Anterior cingulate cortex (tissue), 58 donors: ENCODE results near the gene CD40.
"Not testable (repeated sequence)": the region's sequence is repeated elsewhere in the genome, so short reads cannot be mapped to it uniquely, and the experiment has no call there.

Experiments
- DNase-seq, 58 donors: peaks; one replicate each; lab custom pipeline; 2025; lab: John Stamatoyannopoulos, UW

The CD40 gene

DNA sequence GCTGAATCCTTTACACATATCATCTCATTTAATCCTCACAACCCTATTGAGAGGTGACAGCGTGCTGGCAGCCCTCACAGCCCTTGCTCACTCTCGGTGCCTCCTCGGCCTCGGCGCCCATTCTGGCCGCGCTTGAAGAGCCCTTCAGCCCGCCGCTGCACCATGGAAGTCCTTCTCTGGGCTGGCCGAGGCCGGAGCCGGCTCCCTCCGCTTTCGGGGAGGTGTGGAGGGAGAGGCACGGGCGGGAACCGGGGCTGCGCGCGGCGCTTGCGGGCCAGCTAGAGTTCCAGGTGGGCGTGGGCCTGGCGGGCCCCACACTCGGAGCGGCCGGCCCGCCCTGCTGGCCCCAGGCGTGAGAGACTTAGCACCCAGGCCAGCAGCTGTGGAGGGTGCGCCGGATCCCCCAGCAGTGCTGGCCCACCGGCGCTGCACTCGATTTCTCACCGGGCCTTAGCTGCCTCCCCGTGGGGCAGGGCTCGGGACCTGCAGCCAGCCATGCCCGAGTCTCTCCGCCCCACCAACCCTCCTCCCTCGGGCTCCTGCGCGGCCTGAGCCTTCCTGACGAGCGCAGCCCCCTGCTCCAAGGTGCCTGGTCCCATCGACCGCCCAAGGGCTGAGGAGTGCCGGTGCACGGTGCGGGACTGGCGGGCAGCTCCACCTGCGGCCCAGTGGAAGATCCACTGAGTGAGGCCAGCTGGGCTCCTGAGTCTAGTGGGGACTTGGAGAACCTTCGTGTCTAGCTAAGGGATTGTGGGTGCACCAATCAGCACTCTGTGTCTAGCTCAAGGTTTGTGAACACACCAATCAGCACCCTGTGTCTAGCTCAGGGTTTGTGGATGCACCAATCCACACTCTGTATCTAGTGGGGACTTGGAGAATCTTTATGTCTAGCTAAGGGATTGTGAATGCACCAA is 26.2 kb upstream of the CD40 start:
- not testable (repeated sequence) for DNase-seq

DNA sequence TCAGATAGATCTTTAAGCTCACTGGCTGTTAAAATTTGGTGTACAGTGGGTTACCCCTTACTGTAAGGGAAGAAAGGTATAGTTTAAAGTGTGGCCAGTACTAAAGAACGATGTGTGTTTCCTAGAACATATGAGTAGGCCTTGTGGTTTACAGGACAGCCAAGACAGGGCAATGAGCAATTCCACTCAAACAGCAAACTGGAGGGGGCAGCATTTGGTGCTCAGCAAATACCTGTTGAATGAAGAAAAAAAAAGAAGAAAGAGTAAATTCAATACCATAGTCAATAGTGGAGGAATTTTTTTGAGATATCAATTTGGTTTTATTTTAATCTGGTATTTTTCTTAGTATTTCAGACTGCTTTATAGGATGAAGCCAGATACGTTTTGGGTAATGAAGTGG is 24.6 kb upstream of the CD40 start:
- no peak for DNase-seq

DNA sequence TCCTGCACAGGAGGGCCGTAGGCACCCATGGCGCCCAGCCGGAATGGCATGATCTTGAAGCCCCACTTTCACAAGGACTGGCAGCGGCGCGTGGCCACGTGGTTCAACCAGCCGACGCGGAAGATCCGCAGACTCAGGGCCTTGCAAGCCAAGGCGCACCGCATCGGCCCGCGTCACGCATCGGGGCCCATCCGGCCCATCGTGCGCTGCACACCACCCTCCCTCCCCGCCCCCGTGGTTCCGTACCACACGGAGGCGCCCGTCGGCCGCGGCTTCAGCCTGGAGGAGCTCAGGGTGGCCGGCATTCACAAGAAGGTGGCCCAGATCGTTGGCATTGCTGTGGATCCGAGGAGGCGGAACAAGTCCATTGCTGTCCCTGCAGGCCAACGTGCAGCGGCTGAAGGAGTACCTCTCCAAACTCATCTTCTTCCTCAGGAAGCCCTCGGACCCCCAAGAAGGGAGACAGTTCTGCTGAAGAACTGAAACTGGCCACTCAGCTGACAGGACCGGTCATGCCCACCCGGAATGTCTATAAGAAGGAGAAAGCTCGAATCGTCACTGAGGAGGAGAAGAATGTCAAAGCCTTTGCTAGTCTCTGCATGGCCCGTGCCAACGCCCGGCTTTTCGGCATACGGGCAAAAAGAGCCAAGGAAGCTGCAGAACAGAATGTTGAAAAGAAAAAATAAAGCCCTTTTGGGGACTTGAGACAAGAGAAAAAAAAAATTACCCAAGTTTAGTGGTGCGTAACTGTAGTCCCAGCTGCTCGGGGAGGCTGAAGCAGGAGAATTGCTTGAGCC is 18.4 kb upstream of the CD40 start:
- DNase-seq = peak in 4 of 58 donors; percentile 4 to 10 (median 6)

DNA sequence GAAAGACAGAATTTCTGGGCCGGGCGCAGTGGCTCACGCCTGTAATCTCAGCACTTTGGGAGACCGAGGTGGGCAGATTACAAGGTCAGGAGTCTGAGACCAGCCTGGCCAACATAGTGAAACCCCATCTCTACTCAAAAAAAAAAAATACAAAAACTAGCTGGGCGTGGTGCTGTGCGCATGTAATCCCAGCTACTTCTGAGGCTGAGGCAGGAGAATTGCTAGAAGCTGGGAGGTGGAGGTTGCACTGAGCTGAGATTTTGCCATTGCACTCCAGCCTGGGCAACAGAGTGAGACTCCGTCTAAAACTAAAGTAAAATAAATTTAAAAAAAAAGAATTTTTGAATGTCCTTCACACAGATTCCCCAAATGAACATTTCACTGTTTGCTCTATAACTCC is 17.7 kb upstream of the CD40 start:
- not testable (repeated sequence) for DNase-seq

DNA sequence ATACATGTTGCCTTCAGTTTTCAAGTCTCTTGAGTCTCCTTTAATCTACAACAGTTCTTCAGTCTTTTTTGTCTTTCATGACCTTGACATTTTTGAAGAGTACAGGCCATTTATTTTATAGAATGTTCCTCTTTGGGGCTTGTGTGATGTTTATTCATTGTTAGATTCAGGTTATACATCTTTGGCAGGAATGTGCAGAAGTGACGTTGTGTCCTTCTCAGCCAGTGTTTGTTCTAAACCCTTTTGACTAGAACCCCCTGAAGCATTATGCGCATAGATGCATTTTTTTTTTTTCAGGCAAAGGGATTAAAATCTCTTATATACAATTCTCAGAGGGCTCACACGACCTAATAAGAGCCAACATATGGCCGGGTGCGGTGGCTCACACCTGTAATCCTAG is 17.1 kb upstream of the CD40 start:
- DNase-seq = no peak

DNA sequence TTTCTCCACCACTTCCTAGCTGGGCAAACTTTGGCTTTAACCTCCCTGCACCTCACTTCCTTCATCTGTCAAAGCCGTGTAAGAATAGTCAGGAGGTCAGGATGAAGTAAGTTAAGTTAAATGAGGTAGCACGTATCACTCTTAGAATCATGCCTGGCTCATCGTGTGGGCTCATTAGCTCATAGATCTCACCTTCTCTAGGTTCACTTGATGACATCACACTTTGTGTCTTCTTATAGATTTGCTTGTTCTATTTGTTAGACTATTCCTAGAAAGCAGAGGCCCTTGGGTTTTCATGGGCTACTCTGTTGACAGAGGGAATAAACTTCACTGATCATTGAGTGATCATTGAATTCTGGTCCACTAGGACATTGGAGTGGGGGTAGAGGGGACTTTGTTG is 16.2 kb upstream of the CD40 start:
- DNase-seq = no peak

DNA sequence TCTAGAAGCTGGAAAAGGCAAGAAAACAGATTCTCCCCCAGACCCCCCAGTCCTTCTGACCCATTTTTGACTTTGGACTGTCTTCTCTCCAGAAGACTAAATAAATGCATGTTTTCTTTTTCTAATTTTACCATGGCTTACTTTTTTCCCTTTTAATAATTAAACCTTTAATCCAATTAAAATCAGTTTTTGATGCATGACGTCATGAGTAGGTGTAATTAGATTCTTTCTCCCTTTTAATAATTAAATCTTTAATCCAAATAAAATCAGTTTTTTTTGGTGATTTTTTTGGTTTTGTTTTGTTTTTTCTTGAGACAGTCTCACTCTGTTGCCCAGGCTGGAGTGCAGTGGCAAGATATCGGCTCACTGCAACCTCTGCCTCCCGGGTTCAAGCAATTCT is 15.2 kb upstream of the CD40 start:
- DNase-seq = no peak

DNA sequence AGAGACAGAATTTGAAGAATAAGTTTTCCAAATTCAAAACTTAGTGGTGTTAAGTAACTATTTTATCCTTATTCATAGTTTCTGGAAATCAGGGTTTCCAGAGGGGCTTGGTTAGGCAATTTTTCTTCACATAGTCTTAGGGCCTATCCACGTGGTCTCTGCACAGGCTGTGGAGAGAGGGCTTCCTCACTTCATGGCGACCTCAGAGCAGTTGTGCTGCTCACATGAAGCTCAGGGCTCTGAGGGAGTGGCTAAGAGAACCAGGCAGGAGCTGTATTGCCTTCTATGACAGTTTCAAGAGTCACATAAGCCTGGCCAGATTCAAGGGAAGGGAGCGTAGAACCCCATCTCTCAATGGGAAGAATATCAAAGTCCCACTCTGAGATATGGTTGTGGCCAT is 13.9 kb upstream of the CD40 start:
- DNase-seq = no peak

DNA sequence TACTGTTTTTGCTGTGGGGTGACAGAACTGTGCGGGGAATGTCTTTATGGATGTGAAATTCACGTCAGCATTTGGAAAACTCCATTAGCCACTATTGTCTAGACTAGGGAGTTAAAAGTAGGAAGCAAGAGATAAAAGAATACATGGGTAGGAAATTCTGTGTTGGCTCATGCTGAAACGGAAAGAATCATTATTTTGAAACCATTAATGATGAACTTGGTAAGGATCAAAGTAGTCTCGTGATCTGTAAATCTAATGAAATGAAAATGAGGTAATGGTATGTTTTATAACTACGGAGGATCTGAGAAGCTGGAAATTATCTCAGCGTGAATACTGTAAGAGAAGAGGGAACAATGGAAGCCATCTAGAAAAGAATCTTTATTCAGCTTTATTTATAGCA is 11.1 kb upstream of the CD40 start:
- no peak for DNase-seq

DNA sequence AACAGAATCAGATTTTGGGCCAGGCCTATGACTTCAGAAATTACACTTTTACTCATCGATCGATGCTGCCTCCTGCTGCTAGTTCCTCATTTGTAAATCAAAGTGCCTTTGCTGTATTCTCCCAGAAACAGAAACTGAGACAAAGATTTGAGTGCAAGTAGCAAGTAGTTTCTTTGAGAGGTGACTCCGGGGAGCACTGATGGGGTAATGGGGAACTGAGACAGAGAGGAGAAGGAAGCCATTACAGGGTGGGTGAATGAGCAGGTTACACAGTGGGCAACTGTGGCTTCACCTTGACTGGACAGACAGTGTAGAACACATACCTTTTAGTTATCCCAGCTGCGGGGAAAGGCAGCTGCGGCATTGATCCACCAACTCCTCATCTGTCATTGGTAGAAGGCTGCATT is 9.7 kb upstream of the CD40 start:
- DNase-seq = no peak

DNA sequence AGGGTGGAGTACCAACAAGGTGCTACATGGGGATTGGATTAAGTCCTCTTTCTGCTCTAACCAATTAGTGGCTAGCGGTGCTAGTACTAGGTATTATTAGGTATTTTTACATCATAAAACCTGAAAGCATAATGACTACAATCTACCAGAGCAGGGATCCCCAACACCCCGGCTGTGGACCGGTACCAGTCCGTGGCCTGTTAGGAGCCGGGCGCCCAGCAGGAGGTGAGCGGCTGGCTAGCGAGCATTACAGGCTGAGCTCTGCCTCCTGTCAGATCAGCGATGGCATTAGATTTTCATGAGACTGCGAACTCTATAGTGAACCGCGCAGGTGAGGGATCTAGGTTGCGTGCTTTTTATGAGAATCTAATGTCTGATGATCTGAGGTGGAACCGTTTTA is 9.1 kb upstream of the CD40 start:
- no peak for DNase-seq

DNA sequence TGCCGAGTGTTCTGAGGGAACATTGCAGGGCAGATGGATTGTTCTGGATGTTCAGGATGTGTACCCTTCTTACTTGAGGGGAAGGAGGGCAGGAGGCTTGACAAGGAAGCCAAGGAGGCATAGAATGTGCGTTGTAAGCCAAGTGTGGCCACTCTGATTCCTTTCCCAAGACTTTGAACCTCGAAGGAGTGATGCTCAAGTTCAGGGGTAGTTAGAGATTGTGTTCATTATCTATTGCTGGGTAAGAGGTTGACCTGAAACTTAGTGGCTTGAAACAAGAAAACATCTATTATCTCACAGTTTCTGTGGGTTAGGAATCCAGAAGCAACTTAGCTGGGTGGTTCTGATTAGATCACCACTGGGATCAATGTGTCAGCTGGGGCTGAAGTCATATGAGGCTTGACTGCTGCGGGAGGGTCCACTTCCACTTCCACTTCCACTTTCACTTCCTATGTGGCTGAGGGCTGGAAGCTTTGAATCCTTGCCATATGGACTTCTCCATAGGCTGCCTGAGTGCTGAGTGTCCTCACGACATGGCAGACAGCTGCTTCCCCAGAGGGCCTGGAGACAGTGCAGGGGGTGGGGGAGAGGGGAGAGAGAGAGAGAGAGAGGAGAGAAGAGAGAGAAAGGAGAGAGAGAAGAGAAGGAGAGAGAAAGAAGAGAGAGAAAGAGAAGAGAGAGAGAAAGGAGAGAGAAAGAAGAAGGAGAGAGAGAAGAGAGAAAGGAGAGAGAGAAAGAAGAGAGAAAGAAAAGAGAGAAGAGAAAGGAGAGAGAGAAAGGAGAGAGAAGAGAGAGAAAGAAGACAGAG is 6.9 kb upstream of the CD40 start:
- DNase-seq = peak in 15 of 58 donors; percentile 14 to 46 (median 19)

DNA sequence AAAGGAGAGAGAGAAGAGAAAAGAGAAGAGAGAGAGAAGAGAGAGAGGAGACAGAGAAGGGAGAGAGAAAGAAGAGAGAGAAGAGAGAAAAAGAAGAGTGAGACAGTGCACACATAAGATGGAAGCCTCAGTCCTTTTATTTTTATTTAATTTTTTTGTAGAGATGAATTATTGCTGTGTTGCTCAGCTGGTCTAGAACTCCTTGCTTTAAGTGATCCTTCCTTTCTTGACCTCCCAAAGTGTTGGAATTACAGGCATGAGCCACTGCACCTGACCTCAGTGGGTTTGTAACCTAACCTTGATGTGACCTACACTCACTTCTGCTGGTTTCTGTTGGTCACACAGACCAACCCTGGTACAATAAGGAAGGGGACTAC is 6.3 kb upstream of the CD40 start:
- no peak for DNase-seq

DNA sequence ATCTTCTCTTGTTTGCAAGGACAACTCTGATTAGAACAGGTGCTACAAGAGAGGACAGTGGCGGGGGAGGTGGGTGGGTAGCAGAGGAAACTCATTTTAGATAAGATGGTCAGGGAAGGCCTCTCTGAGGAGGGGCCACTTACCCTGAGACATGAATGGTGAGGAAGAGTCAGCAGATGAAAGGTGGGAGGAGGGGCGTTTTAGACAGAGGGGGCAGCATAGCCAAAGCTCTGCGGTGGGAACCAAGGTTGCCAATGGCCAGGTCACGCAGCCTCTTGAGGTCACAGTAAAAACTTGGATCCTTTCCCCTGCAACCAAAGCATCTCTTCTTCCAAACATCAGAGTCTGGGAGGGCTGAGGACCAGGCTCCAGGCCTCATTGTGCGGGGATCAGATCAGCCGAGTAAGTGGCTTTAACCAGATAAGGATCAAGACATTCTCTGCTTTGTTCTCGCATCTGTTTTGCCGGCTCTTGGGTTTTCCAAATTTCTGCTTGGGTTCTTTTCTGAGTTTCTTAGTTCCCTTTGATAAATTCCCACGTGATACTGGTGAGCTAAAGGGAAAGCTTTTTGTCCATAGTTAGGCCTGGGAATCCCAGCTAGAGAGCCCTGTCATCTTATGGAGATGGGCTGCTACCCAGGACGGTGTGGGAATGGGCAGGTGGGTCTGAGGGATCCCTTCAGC is 5.5 kb upstream of the CD40 start:
- DNase-seq = no peak

DNA sequence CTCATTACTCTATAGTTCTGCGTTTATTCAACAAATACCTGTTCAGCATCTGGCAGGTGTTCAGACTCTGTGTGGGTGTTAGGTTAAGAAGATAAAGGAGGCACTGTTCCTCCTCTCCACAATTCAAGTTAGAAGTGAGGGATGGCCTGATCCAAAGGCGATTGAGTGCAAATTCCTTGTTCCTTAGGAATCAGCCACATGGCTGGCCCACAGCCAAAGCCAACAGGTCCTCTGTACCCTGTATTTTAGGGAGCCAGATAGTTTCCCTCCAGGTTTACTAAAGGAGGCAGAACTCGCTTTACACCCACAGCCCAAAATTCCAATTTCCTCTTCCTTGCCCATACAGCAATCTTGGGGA is 5.0 kb upstream of the CD40 start:
- no peak for DNase-seq

DNA sequence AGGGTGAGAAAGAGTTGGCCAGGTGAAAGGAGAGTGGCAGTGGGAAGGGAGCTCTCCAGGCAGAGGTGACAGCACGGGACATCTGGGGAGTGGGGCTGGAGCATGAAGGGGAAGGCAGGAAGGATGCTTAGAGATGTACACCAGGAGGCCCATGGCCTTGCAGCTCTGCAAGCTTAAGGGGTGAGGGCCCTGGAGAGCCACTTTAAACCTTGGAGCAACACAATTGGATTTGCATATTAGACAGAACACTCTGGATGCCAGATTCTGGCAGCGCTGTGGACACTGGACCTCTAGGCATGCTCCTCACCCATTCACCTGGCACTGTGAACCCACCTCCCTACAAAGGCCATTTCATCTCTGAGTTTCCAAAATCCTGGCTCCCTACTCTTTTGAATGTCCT is 3.7 kb upstream of the CD40 start:
- no peak for DNase-seq

DNA sequence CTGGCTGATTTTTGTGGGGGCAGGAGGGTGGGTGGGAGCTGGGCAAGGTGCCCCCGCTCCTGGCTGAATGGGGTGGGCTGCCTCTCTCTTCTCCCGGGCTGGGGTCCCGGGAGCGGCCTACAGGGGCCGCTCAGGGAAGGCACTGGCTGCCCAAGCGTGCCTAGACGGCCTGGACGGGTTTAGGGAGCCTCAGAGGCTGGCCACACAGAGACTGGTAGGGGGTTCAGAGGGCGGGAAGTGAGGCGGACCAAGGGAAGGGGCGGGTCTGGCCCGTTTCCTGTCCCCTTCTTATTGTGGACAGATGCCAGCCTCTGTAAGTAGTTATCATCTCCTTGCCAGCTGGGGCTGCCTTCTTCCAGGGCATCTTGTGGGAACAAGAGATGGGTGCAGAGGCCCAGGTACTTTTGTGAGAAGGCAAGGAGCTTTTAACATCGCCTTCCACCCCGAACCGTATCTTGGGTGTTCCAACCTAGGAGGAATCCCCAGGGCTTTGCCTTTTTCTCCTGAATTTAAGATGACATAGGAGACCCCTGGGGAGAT is 437 bp downstream of the CD40 start:
- DNase-seq = peak in 2 of 58 donors; percentile 8 to 13

DNA sequence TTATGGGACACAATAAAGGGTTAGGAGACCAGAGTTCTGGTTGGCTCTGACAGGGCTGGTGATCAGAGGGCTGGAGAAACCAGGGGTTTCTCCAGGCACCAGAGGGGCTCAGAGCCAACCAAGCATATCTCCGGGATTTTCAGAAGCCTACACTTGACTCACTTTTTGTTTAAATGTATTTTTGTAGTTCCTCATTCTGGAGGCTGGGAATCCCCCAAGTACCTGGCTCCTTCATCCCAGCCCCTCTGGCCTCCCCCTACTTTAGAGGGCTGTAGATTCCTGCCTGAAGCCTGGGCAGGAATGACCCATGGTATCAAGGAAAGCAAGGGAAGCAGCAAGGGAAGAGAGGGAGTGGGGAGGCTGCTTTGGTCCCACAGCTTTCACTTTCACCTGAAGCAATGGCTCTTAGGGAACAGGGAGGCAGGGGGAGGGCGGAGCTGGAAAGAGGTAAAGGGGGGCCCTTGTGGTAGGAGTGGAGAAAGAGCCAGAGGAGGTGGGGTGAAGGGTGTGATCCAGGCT is 973 bp downstream of the CD40 start:
- DNase-seq = no peak

DNA sequence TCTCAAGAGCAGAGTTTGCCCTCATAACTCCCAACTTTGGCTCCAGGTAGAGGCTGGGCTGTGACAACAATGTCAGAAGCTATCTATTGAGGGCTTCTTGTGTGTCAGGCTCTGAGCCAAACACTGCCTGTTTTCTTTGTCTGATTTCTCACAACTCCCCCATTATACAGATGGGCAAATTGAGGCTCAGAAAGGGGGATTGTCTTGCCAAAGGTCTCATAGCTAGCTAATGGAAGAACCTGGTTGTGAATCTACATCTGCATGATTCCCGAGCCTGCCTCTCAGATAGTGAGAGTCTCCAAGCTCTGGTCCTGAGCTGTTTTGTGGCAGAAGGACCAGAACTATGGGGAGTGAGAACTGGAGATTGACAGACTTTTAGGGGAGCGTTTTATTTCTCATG is 1.4 kb downstream of the CD40 start:
- DNase-seq = no peak

DNA sequence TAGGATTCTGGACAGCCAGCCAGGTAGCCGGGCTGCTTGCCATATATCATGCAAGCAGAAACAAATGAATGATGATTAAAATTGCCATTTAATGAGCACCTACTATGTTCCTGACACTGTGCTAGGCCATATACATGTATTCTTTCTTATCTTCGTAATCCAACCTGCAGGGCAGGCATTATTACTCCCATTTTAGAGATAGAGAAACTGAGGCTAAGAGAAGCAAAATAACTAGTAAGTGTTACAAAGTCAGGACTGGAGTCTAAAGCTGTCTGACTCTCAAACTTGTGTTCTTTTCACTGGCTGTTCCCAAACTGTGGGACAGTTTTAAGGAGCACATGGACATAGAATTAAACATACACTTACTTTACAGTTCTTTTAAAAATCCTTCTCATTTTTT is 2.0 kb downstream of the CD40 start:
- no peak for DNase-seq
